22Rv1 (cell line): Measurements from ENCODE around the gene SPATA6L.

Source experiments
- H3K27ac ChIP-seq: fragments of 450-650 bp; 2 replicates; pipeline ENCODE4 v1.5.1; 2017
- ZFX ChIP-seq: fragments of 450-650 bp; IDR thresholded peaks from 2 replicates; pipeline ENCODE4 v1.6.1; 2017; ENCODE audit warnings: antibody characterized with exemption, borderline replicate concordance
- TF ChIP-seq, protein P1 (sequence below): fragments of 450-650 bp; IDR thresholded peaks from 2 replicates; pipeline ENCODE4 v1.5.1; 2017; ENCODE audit warnings: mild to moderate bottlenecking

SPATA6L gene

DNA sequence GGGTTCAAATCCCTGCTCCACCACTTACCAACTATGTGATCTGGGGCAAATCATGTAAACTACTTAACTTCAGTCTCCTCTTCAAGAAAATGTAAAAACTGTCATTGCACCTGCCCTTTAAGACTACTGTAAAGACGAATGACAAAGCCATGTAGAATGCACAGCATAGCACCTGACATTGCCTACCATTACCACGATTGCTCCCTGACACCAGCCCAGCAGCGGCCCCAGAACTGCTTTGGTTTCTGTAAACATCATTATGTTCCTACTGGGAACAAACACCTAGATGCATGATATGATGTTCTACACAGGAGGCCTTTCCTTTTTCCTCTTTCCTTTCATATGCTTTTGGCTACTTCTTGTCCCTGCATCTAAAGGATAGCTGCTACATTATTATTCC lies 27.3 kb downstream of the SPATA6L start:
- no peak for TF ChIP-seq ZFX
- TF ChIP-seq, protein P1, sequence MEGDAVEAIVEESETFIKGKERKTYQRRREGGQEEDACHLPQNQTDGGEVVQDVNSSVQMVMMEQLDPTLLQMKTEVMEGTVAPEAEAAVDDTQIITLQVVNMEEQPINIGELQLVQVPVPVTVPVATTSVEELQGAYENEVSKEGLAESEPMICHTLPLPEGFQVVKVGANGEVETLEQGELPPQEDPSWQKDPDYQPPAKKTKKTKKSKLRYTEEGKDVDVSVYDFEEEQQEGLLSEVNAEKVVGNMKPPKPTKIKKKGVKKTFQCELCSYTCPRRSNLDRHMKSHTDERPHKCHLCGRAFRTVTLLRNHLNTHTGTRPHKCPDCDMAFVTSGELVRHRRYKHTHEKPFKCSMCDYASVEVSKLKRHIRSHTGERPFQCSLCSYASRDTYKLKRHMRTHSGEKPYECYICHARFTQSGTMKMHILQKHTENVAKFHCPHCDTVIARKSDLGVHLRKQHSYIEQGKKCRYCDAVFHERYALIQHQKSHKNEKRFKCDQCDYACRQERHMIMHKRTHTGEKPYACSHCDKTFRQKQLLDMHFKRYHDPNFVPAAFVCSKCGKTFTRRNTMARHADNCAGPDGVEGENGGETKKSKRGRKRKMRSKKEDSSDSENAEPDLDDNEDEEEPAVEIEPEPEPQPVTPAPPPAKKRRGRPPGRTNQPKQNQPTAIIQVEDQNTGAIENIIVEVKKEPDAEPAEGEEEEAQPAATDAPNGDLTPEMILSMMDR = no peak
- no peak overlapping the region for H3K27ac ChIP-seq

- TF ChIP-seq, protein P1 = no peak
- TF ChIP-seq ZFX = no peak
- H3K27ac ChIP-seq = no peak overlapping the region
Observed at GRCh38 chr9:4630836-4631235, 35.4 kb downstream of the SPATA6L start.

- no peak for TF ChIP-seq ZFX
- TF ChIP-seq, protein P1 = no peak
- H3K27ac ChIP-seq = no peak overlapping the region
Observed at GRCh38 chr9:4622016-4622415, 44.3 kb downstream of the SPATA6L start.

DNA sequence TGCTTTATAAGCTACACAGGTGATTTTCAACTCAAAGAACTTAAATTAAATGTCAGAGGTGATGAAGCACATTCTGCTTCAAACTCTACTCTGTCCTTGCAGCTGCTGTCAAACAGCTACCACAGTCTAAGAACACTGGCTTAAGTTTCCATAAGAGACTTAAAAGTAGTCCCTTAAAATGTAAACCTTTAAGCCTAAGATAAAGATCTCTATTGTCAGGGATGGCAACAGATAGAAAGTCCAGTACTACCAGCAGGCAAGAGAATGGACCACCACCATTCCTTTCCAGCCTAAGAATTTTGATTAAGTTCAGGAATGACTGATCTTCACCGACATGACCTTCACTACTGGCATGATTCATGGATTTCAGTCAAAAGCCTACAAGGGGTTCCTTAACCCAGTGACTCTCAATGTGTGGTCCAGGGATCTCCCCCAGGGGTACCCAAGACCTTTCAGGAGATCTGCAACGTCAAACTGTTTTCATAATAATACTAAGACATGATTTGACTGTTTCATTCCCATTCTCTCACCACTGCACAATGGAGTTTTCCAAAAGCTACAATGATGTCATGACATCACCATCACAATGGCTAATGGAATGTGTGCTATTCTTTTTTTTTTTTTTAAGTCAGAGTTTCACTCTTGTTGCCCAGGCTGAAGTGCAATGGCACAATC lies 45.3 kb downstream of the SPATA6L start:
- no peak for TF ChIP-seq ZFX
- TF ChIP-seq, protein P1 = no peak
- no peak overlapping the region for H3K27ac ChIP-seq

DNA sequence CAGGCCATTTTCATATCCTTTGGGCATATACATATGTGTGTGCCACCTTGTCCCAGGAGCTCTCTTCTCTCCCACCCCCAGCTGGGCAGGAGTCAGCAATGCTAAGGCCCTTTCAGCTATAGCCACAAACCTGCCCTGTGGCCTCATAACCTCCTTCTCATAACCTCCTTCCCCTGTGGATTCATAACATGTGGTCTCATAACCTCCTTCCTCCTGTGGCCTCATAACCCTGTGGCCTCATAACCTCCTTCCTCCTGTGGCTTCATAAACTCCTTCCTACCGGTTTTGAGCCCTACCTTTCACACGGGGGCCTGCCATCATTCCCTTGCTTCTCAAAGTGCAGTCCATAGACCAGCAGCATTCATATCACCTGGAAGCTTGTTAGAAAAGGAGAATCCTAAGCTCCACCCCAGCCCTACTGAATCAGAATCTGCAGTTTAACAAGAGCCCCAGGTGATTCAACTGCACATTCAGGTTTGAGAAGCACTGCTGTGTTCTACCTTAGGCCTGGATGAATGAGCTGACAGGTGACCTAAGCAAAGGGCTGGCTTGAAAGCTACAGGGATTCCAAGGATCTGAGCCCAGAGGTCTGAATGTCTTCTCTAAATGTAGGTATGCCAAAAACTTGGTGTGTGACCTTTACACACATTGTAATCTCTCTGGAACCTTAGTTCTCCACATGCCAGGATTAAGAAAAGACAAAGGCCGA lies 46.1 kb downstream of the SPATA6L start:
- no peak overlapping the region for H3K27ac ChIP-seq
- TF ChIP-seq, protein P1 = no peak
- no peak for TF ChIP-seq ZFX

GRCh38 chr9:4618700-4619099 lies 47.6 kb downstream of the SPATA6L start:
- no peak overlapping the region for H3K27ac ChIP-seq
- TF ChIP-seq, protein P1 = no peak
- no peak for TF ChIP-seq ZFX

DNA sequence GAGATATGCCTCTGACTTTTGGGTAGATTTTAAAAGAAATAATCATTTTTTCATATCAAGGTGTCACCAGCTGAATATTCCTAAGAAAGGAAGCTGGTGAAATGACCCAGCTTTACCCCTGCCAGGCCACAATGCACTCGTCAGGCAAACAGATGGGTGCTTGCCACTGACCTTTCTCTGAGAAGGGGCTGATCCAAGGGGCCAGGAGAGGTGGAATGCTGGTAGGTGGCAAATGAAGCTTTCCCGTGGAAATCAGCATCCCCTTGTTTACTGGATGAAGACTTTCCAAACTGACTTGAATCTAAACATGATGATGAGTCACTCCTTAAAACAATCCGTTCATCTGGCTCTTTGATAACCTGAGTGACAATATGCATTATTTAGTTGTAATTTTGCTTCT lies 48.5 kb downstream of the SPATA6L start:
- TF ChIP-seq, protein P1 = no peak
- TF ChIP-seq ZFX = no peak
- H3K27ac ChIP-seq = no peak overlapping the region
